BE2C (cell line): Measurements from ENCODE around the gene UBE2F.

Source experiments
- DNase-seq: peaks from one replicate; pipeline ENCODE4 v3.0.0-alpha.2; 2020
- H3K27me3 ChIP-seq: fragments of 250-450 bp; sonication (Bioruptor Pico); 2 replicates; pipeline ENCODE4 v1.5.1; 2020; ENCODE audit warnings: mild to moderate bottlenecking
- H3K36me3 ChIP-seq: fragments of 250-450 bp; sonication (Bioruptor Pico); 2 replicates; pipeline ENCODE4 v1.5.1; 2020; ENCODE audit warnings: mild to moderate bottlenecking
- H3K4me1 ChIP-seq: fragments of 250-450 bp; sonication (Bioruptor Pico); 2 replicates; pipeline ENCODE4 v1.5.1; 2020
- H3K4me3 ChIP-seq: 2 replicates; pipeline ENCODE4 v1.5.1; 2011; ENCODE audit warnings: low read depth, low read length
- H3K9me3 ChIP-seq: fragments of 250-450 bp; sonication (Bioruptor Pico); 2 replicates; pipeline ENCODE4 v1.5.1; 2020
- TF ChIP-seq, protein P1 (sequence below): IDR thresholded peaks from 2 replicates; pipeline ENCODE4 v1.5.1; 2012; ENCODE audit warnings: mild to moderate bottlenecking, low read depth, low read length

UBE2F gene

DNA sequence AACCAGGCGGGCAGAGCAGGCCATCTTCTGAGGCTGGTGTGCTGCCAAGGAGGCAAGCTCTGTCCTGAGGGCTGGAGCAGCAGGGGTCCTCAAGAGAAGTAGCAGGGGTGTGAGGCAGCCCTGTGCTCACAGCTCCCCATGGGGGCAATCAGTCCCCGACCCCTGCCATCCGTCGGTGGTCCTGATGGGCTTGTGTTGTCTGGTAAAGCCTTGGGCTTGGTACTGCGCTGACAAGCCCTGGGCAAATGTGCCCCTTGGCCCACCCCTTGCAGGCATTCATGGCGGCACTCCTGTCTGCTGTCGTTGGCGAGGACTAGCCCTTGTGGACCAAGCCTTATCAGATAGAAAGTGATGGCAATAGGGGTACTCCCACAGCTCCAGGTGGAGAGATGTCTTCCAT lies 71.4 kb downstream of the UBE2F start:
- Histone ChIP-seq H3K36me3 (peaks cover 14% of the 10 kb centered on the region; the same call in 1 of the 2 replicates), H3K4me1 (no peaks in the 10 kb centered on the region), H3K4me3 (no peak overlapping the region), H3K9me3 (no peaks in the 10 kb centered on the region), H3K27me3 (no peaks in the 10 kb centered on the region)
- DNase-seq: no peak
- TF ChIP-seq, protein P1, sequence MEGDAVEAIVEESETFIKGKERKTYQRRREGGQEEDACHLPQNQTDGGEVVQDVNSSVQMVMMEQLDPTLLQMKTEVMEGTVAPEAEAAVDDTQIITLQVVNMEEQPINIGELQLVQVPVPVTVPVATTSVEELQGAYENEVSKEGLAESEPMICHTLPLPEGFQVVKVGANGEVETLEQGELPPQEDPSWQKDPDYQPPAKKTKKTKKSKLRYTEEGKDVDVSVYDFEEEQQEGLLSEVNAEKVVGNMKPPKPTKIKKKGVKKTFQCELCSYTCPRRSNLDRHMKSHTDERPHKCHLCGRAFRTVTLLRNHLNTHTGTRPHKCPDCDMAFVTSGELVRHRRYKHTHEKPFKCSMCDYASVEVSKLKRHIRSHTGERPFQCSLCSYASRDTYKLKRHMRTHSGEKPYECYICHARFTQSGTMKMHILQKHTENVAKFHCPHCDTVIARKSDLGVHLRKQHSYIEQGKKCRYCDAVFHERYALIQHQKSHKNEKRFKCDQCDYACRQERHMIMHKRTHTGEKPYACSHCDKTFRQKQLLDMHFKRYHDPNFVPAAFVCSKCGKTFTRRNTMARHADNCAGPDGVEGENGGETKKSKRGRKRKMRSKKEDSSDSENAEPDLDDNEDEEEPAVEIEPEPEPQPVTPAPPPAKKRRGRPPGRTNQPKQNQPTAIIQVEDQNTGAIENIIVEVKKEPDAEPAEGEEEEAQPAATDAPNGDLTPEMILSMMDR: no peak

DNA sequence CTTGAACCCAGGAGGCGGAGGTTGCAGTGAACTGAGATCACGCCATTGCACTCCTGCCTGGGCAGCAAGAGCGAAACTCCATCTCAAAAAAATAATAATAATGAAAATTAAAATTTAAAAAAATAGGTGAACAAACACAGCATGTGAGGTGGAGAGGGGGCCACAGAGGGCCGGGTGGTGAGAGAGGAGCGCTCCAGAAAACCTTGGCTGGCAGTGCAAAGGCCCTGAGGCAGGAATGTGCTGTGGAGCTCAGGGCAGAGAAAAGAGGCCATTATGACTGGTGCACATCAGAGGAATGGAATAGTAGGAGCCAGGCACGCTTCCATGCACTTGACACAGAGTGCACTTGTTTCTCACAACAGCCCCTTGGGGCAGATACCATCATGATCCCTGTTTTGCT lies 72.3 kb downstream of the UBE2F start:
- DNase-seq: no peak
- Histone ChIP-seq H3K4me3 (no peak overlapping the region), H3K27me3 (no peaks in the 10 kb centered on the region), H3K36me3 (peaks cover 14% of the 10 kb centered on the region; the same call in 1 of the 2 replicates), H3K4me1 (no peaks in the 10 kb centered on the region), H3K9me3 (no peaks in the 10 kb centered on the region)
- TF ChIP-seq, protein P1: no peak

DNA sequence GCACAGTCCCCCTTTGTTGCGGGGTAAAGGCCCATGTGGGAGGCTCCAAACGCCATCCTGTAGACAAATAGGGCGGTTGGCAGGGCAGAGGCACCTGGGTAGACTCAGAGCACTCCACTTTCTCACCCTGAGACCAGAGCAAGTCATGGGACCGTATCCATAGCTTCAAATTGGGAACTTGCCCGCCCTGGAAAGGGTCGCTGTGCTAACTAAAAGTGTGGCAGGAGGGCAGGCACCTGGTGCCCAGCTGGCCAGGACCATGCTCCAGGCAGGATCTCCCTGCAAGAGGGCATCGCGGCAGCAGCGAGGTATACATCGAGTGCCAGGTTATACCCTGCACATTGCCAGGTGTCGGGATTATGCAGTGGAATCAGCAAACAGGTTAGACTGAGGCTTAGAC lies 73.2 kb downstream of the UBE2F start:
- H3K36me3 ChIP-seq: peaks cover 14% of the 10 kb centered on the region; the same call in 1 of the 2 replicates
- H3K4me3 ChIP-seq: no peak overlapping the region
- no peaks in the 10 kb centered on the region for H3K9me3 ChIP-seq
- no peaks in the 10 kb centered on the region for H3K4me1 ChIP-seq
- TF ChIP-seq, protein P1: no peak
- no peaks in the 10 kb centered on the region for H3K27me3 ChIP-seq
- no peak for DNase-seq

DNA sequence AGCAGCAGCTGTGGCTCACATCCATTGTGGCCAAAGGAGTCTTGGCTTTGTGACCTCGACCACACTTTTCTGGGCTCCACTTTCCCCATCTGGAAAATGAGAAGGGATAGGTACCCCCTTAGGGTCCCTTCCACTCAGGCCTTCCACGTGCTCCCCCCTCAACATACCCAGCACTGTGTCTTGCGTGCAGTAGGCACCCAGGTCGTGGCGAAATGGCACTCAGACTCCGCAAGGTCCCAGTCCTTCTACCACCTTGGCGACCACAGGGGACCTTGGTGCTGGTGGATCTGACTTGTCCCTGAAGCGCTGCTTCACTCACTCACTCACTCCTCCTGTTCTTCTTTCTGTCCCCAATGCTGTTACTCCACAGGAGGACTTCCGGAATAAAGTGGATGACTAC lies 74.1 kb downstream of the UBE2F start:
- TF ChIP-seq, protein P1: no peak
- Histone ChIP-seq H3K4me1 (no peaks in the 10 kb centered on the region), H3K9me3 (no peaks in the 10 kb centered on the region), H3K4me3 (no peak overlapping the region), H3K27me3 (no peaks in the 10 kb centered on the region), H3K36me3 (peaks cover 14% of the 10 kb centered on the region; the same call in 1 of the 2 replicates)
- DNase-seq: no peak

DNA sequence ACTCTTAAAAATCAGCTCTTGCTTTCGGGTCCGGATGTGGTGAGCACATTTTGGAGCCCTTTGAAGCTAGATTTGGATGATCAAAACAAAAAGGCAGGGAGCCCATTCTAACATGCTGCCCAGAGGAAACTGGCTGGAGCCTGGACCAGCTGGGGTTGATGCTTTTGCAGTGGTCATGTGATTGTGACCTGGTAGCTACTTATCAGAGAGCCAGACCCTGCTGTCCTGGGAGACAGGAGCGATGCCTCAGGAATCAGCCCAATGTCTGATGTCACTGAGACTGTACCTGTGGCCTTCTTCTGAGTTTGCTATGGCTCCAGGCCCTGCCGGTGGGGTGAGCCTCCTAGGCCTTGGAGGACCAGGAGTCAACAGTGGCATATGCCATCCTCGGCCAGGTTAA lies 75.3 kb downstream of the UBE2F start:
- peaks cover 14% of the 10 kb centered on the region; the same call in 1 of the 2 replicates for H3K36me3 ChIP-seq
- H3K4me1 ChIP-seq: no peaks in the 10 kb centered on the region
- H3K27me3 ChIP-seq: no peaks in the 10 kb centered on the region
- H3K9me3 ChIP-seq: no peaks in the 10 kb centered on the region
- no peak for DNase-seq
- no peak overlapping the region for H3K4me3 ChIP-seq
- TF ChIP-seq, protein P1: no peak

DNA sequence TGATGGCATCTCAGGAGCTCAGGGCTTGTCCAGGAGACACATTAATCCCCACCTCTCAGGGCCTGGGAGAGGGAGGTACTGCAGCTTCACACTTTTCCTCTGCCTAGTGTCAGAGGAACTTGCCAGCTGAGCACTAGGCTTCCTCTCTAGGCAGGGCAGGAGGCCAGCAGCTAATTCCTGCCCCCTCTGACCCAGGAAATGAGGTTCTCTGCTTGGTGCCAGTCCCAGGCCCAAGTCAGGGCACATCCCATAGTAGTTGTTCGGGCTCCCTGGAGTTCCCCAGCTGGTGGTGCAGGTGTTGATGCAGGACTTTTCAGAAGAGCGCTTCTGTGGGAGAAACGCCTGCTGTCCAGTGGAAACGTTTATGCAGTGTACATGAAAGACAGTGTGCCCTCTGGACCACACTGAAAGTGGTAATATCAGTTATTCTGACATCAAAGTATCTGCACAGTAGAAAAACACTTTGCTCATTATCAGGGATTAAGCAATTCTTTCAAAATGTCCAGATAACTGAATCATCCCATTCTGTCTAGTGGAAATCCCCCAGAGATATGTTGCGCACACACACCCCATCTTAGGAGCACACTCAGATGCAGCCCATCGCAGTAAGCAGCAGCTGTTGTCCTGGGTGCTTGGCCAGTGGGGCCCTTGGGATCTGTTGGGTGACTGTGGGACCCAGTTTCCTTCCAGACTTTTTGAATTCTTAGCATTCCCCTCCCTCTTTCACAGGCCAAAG lies 76.2 kb downstream of the UBE2F start:
- no peak overlapping the region for H3K4me3 ChIP-seq
- peaks cover 13% of the 10 kb centered on the region; the same call in 1 of the 2 replicates for H3K36me3 ChIP-seq
- DNase-seq: no peak
- no peaks in the 10 kb centered on the region for H3K4me1 ChIP-seq
- TF ChIP-seq, protein P1: no peak
- no peaks in the 10 kb centered on the region for H3K27me3 ChIP-seq
- H3K9me3 ChIP-seq: no peaks in the 10 kb centered on the region
